B cell (primary cell): ENCODE data around the gene PDE4B. TPM values are rescaled to one million over a fixed set of nuclear protein-coding genes. Genes with fewer than 3 reads are reported as not detected.

Experiments
- ATAC-seq: fragments of 200-7000 bp; cut with Tn5 transposase; one replicate; pipeline ENCODE4 v1.10.0; 2021; ENCODE audit warnings: low read depth, mild to moderate bottlenecking, moderate number of reproducible peaks, moderate library complexity
- CTCF ChIA-PET: fragments of 350-600 bp; sonication (Branson Sonifier 250); formaldehyde crosslinking; loops from one replicate; lab custom pipeline; 2021; ENCODE audit warnings: antibody characterized with exemption, inconsistent platforms; lab: Charles Lee
- POLR2A ChIA-PET: fragments of 350-600 bp; sonication (Branson Sonifier 250); formaldehyde crosslinking; loops from one replicate; lab custom pipeline; 2021; ENCODE audit warnings: antibody characterized with exemption; lab: Charles Lee
- DNase-seq: peaks from one replicate; pipeline ENCODE4 v3.0.0; 2013
- H2AFZ ChIP-seq: 2 replicates; pipeline ENCODE4 v1.6.1; 2012; ENCODE audit warnings: mild to moderate bottlenecking, low read depth, low read length; ENCODE audit not compliant: insufficient read depth, poor library complexity, severe bottlenecking
- H3K27ac ChIP-seq, 2 donors: 1 replicate in 1 of 2; 2 replicates in 1 of 2; pipeline ENCODE4 v1.5.1; 2012 to 2013; ENCODE audit warnings: low read length in 2 of 2, mild to moderate bottlenecking in 2 of 2, moderate library complexity in 1 of 2
- H3K27me3 ChIP-seq, 4 experiments: fragments of 200-600 bp in 1 of 4; sonication (generic) in 1 of 4; replicated peaks in 1 of 4; 1 replicate in 2 of 4; 2 replicates in 2 of 4; pipeline versions ENCODE4 v1.6.1 to v1.7.0; 2013 to 2016; ENCODE audit warnings: low read length in 3 of 4, mild to moderate bottlenecking in 2 of 4, mixed read lengths in 1 of 4, moderate library complexity in 1 of 4; ENCODE audit not compliant: insufficient read depth in 4 of 4, control insufficient read depth in 3 of 4; ENCODE audit errors: control extremely low read depth in 1 of 4
- H3K36me3 ChIP-seq, 2 experiments: replicated peaks in 1 of 2; 1 replicate in 1 of 2; 2 replicates in 1 of 2; pipeline versions ENCODE4 v1.6.1 to v1.7.1; 2013; ENCODE audit warnings: low read length in 1 of 2; ENCODE audit not compliant: insufficient read depth in 2 of 2, control insufficient read depth in 1 of 2; ENCODE audit errors: control extremely low read depth in 1 of 2, extremely low read depth in 1 of 2
- H3K4me1 ChIP-seq, 2 donors: fragments of 200-600 bp in 1 of 2; sonication (generic) in 1 of 2; 1 replicate in 1 of 2; 2 replicates in 1 of 2; pipeline versions ENCODE4 v1.5.1 to v1.6.1; 2013 to 2017; ENCODE audit warnings: low read length in 2 of 2; ENCODE audit not compliant: control insufficient read depth in 2 of 2, insufficient read depth in 2 of 2
- H3K4me2 ChIP-seq: replicated peaks from 2 replicates; pipeline ENCODE3; 2012; ENCODE audit warnings: mild to moderate bottlenecking, low read depth, low read length; ENCODE audit not compliant: poor library complexity, severe bottlenecking
- H3K4me3 ChIP-seq, 5 experiments: fragments of 200-600 bp in 1 of 5; sonication (generic) in 1 of 5; 1 replicate in 3 of 5; 2 replicates in 2 of 5; pipeline versions ENCODE4 v1.5.1 to v1.7.0; 2011 to 2016; ENCODE audit warnings: low read length in 4 of 5, mild to moderate bottlenecking in 4 of 5, low read depth in 2 of 5, control low read depth in 1 of 5, moderate library complexity in 1 of 5; ENCODE audit not compliant: insufficient read depth in 1 of 5; ENCODE audit errors: control extremely low read depth in 1 of 5, extremely low read depth in 1 of 5
- H3K79me2 ChIP-seq: fragments of 200-600 bp; sonication (generic); one replicate; pipeline ENCODE4 v1.6.0; 2016; ENCODE audit warnings: low read length; ENCODE audit not compliant: control insufficient read depth, insufficient read depth
- H3K9ac ChIP-seq: fragments of 200-600 bp; sonication (generic); 2 replicates; pipeline ENCODE4 v1.6.1; 2017; ENCODE audit warnings: mild to moderate bottlenecking, low read length, moderate library complexity
- H3K9me3 ChIP-seq, 3 donors: one replicate each; pipeline versions ENCODE4 v1.6.1 to v1.7.1; 2013; ENCODE audit warnings: low read length in 2 of 3; ENCODE audit not compliant: control insufficient read depth in 2 of 3, insufficient read depth in 1 of 3; ENCODE audit errors: control extremely low read depth in 1 of 3
- H4K20me1 ChIP-seq: 2 replicates; pipeline ENCODE4 v1.6.0; 2012; ENCODE audit warnings: mild to moderate bottlenecking, low read length; ENCODE audit not compliant: insufficient read depth, control insufficient read depth, poor library complexity, severe bottlenecking
- H3K27ac Mint-ChIP-seq: one replicate; pipeline ENCODE4 v1.8.0; 2021; ENCODE audit warnings: mixed read lengths
- H3K27me3 Mint-ChIP-seq: one replicate; pipeline ENCODE4 v1.8.0; 2021; ENCODE audit warnings: mixed read lengths
- H3K4me1 Mint-ChIP-seq: one replicate; pipeline ENCODE4 v1.8.0; 2021; ENCODE audit warnings: mixed read lengths
- H3K4me3 Mint-ChIP-seq: one replicate; pipeline ENCODE4 v1.8.0; 2021; ENCODE audit warnings: mixed read lengths
- H3K9me3 Mint-ChIP-seq: one replicate; pipeline ENCODE4 v1.8.0; 2022; ENCODE audit warnings: mixed read lengths; ENCODE audit not compliant: insufficient read depth
- CTCF ChIP-seq: fragments of 200-600 bp; IDR thresholded peaks from one replicate; pipeline ENCODE4 v1.8.0; 2022; ENCODE audit warnings: antibody characterized with exemption, mild to moderate bottlenecking
- EZH2 ChIP-seq: IDR thresholded peaks from 2 replicates; pipeline ENCODE4 v1.6.1; 2012; ENCODE audit warnings: borderline replicate concordance, low read depth, mild to moderate bottlenecking, moderate library complexity, low read length; ENCODE audit not compliant: insufficient read depth, poor library complexity, severe bottlenecking
- WGBS: methylation state at CpG from one replicate; pipeline ENCODE4 v1.1.5; 2013; ENCODE audit warnings: missing lambda C conversion rate; ENCODE audit not compliant: insufficient coverage; 5-methylcytosine and 5-hydroxymethylcytosine counted together
- intact Hi-C: fragments of 100-400 bp; cut with micrococcal nuclease; formaldehyde crosslinking; loops from one replicate; pipeline ENCODE4 v1.10.0; 2022
- polyA plus RNA-seq: library from polyadenylated mRNA; depleted of rRNA; stranded (reverse); fragments of >200 nt; gene quantifications from 2 replicates; pipeline ENCODE4 v1.2.3, GENCODE V29; 2012
- total RNA-seq, 2 donors: library from RNA; stranded (reverse); fragments of 120-200 nt in 1 of 2; gene quantifications; 1 replicate in 1 of 2; 2 replicates in 1 of 2; pipeline versions ENCODE4 v1.2.3 to v1.2.4, GENCODE V29; 2013 to 2022

The PDE4B gene
- total and polyA plus RNA-seq, 2 donors (not counting 1 experiment from before 2014, with no cell fraction given) = 63.7 to 242 TPM

GRCh38 chr1:66137235-66137634 is 344.5 kb downstream of the PDE4B start:
- no peaks in the 10 kb centered on the region for H4K20me1 ChIP-seq
- H3K27ac ChIP-seq = no peak overlapping the region
- H3K4me3 ChIP-seq = no peak overlapping the region
- no peaks in the 10 kb centered on the region for H3K9me3 Mint-ChIP-seq
- 0% methylated on average over 2 of the region's 2 CpGs for WGBS
- no peaks in the 10 kb centered on the region for H3K27me3 ChIP-seq
- no peak overlapping the region for H3K9ac ChIP-seq
- no peak overlapping the region for H3K4me3 Mint-ChIP-seq
- H3K9me3 ChIP-seq = peaks cover 0 to 1% (median 0%) of the 10 kb centered on the region in 3 donors
- DNase-seq (no peak), ATAC-seq (no peak)
- H3K79me2 ChIP-seq = no peaks in the 10 kb centered on the region
- H3K27ac Mint-ChIP-seq = no peak overlapping the region
- H3K36me3 ChIP-seq = no peaks in the 10 kb centered on the region
- intact Hi-C loops = loop anchor here (10.0 kb wide), 1 partner anchor 1218 kb away; no protein-coding TSS in a partner anchor
- H3K27me3 Mint-ChIP-seq = peaks cover 12% of the 10 kb centered on the region
- POLR2A ChIA-PET = no interaction called here
- CTCF ChIA-PET = no interaction called here
- H2AFZ ChIP-seq = no peak overlapping the region
- no peak overlapping the region for H3K4me2 ChIP-seq
- no peak for TF ChIP-seq EZH2
- no peak for TF ChIP-seq CTCF
- H3K4me1 ChIP-seq = no peaks in the 10 kb centered on the region
- H3K4me1 Mint-ChIP-seq = peaks cover 3% of the 10 kb centered on the region

GRCh38 chr1:66138613-66139012 is 345.9 kb downstream of the PDE4B start:
- Histone ChIP-seq H3K9me3 (no peaks in the 10 kb centered on the region), H3K27ac (no peak overlapping the region), H4K20me1 (no peaks in the 10 kb centered on the region), H3K36me3 (no peaks in the 10 kb centered on the region), H3K27me3 (no peaks in the 10 kb centered on the region), H3K4me2 (no peak overlapping the region), H3K79me2 (no peaks in the 10 kb centered on the region), H3K4me1 (no peaks in the 10 kb centered on the region), H3K9ac (no peak overlapping the region), H2AFZ (no peak overlapping the region), H3K4me3 (no peak overlapping the region)
- Mint-ChIP-seq H3K9me3 (no peaks in the 10 kb centered on the region), H3K4me3 (no peak overlapping the region), H3K4me1 (peaks cover 3% of the 10 kb centered on the region), H3K27ac (no peak overlapping the region), H3K27me3 (peaks cover 12% of the 10 kb centered on the region)
- intact Hi-C loops = loop anchor here (10.0 kb wide), 1 partner anchor 1216 kb away; no protein-coding TSS in a partner anchor
- no peak for TF ChIP-seq EZH2
- TF ChIP-seq CTCF = no peak
- ChIA-PET POLR2A (no interaction called here), CTCF (no interaction called here)
- ATAC-seq (no peak), DNase-seq (no peak)
